Raji (cell line): ENCODE results near the gene PKD1L1.

Experiments
- POLR2A ChIP-seq: IDR thresholded peaks from 2 replicates; pipeline ENCODE4 v1.6.1; 2011; ENCODE audit warnings: low read depth, low read length, control low read depth; ENCODE audit not compliant: insufficient read depth

The PKD1L1 gene

GRCh38 chr7:47875998-47876744, 72.1 kb downstream of the PKD1L1 start:
- TF ChIP-seq POLR2A = no peak

DNA sequence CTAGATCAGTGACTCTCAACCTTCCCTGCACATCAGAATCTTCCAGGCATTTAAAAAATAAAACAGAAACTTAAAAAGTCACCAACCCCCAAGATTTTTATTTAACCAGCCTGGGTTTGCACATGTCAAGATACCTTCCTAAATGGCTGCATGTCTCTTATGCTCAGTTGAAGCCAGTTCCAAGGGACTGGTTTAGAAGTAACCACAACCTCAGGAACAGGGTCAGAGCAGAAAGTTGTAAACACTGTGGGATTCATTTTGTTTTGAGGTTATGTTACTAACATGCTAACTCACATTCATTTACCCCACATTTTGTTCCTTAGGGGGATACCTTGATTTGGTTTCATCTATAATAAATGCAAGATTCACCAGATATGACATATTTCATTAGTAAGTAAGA, 72.9 kb downstream of the PKD1L1 start:
- no peak for TF ChIP-seq POLR2A

- TF ChIP-seq POLR2A = no peak
Observed at GRCh38 chr7:47873762-47874161, 74.5 kb downstream of the PKD1L1 start.

GRCh38 chr7:47867286-47867685, 81.0 kb downstream of the PKD1L1 start:
- no peak for TF ChIP-seq POLR2A

DNA sequence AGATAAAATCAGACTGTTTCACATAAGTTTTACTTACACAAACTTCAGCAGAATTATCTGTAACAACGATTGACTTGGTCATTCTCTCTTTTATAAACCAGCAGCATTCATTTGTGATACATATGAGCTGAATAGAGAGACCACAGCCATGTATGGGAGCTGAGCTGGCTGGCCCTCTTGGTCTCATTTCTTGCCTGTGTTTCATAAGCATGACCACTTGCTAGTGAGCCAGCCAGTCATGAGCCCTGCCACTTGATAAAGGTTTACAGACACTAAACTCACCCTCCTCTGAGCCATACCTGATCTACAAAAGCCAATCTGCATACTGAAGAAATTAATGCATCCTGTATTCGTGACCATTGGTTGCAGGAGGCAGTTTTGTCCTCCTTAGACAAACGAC, 82.1 kb downstream of the PKD1L1 start:
- no peak for TF ChIP-seq POLR2A

DNA sequence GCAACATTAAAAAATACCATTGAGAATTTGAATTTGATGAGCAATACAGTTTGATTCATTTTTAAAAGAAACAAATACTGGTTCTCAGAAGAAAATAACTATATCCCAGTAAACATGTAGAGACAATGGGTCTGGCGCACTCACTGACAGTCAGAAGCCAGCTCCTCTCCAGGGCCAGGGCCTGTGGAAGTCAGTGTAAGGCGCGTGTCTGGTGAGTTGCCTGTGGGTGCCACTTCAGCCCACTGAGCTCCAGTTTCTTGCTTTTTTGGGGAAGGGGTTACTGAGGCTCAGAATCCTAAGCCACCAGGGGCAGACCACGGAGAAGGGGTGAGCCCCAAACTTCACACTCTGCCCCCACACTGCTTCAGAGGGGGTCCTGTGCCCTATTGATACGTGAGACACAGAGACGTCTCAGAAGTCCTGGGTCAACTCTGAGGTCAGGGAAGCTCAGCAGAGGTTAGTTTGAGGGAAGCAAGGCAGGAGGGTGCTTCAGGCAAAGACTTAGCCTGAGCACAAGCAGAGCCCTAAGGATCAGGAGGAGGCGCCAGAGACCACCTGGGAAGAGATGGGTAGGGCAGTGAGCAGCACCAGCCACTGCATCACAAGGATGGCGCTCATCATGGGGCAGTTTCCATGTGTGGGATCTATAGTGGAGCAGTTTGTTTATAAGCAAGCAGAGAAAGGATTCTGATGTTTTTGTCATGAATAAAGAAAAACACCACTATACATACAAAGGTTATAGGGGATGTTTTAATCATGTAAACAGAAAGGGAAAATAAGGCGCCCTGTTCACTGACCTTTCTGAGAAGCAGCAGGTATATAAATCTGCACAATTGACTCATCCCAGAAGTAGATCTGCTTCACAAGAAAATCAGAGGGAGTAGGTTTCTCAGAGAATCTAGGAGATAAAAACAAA, 95.7 kb downstream of the PKD1L1 start:
- no peak for TF ChIP-seq POLR2A

- TF ChIP-seq POLR2A = no peak
Observed at GRCh38 chr7:47847207-47847606, 101.1 kb downstream of the PKD1L1 start.

DNA sequence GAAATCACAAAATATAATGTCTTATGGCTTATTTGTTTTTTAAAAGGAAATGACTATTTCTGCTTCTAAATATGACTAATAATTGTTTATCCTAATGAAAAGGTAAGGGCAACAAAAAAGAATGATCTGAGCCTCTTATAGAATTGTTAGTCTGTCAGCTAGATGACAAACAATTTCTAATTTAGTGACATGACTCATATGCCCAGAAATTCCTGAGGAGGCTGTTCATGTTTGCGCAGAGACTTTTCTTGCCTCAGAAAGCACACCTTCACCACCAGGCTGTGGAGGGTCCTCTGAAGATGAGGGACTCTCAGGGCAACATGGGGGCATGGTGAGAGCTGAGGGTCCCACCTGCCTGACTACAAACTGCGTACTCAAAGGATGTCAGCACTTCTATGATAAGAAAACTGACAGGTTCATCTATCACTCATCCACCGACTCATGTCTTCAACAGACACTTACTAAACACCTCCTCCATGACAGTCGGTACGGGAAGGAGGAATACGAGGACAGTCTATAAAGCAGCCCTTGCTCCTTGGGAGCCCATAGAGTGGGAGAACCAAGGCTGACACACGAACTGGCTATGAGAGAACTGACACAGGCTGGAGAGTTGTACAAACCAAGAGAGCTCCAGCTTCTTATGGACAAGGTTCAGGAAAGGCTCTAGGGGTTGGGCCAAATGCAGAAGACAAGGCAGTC, 102.0 kb downstream of the PKD1L1 start:
- TF ChIP-seq POLR2A = no peak

- no peak for TF ChIP-seq POLR2A
Observed at GRCh38 chr7:47844311-47844710, 104.0 kb downstream of the PKD1L1 start.

GRCh38 chr7:47843291-47843690, 105.0 kb downstream of the PKD1L1 start:
- TF ChIP-seq POLR2A = no peak

- no peak for TF ChIP-seq POLR2A
Observed at GRCh38 chr7:47839381-47839780, 108.9 kb downstream of the PKD1L1 start.

DNA sequence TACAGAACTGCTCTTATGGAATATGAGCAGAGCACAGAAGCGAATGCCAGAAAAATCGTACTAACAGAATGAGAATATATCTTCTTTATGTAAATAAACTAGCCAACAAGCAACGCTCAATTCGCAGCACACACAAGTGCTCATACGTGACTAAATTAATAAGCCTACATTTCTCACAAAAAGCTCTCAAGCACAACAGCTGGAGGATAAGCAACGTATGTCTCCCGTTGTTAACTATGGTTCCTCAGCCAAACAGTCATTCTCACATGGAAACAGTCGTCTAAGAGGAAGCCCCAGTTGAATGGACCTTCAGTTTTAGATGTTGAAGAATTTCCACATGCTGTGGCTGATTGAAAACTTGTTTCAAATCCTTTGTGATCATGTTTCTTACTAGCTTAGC, 110.4 kb downstream of the PKD1L1 start:
- TF ChIP-seq POLR2A = no peak

DNA sequence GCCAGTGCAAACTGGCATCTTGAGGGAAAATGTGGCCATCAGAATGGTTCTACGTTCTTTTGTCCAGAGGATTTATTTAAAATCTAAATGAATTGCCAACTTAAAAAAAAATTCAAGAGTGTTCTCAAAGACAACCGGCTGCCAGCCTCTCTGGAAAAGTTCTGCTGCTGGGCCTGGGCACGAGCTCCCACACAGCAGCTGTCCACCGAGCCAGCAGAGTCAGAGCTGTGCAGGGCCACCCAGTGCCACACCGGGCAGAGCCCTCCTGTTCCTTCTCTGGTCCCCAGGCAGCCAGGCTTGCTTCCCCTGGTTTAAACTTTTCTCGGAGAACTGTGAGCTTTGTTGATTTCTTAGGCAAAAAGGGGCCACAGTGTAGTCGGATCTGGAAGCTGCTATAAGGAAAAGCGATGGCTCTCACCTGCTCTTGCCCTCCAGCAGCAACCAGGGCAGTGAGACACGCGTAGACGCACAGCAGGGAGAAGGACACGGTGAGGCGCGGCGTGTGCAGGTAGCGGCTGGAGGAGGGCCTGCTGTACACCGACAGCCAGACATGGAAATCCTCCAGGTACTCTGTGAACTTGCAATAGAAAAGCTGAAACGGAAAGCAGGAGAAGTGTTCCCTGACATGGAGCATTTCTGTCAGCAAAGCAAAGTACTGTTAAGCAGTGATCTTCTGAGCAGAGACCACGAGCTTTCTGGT, 111.6 kb downstream of the PKD1L1 start:
- no peak for TF ChIP-seq POLR2A

DNA sequence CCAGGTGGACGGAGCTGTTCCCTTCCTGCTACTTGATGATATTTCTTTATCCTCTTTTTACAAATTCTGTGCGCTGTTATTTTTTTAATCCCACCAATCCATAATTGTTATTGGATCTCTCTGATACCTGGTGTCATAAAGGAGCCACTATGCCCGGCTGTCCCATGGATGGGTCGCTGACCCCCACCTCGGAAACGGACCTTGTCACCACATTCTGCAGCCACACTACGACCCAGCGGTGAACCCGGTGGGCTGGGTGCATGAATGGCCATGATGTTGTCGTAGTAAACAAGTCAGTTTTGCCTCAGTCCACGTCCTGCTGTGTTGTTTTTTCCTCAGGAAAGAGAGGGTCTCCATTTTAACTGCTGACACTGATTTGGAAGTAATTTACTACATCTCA, 112.2 kb downstream of the PKD1L1 start:
- TF ChIP-seq POLR2A = no peak

DNA sequence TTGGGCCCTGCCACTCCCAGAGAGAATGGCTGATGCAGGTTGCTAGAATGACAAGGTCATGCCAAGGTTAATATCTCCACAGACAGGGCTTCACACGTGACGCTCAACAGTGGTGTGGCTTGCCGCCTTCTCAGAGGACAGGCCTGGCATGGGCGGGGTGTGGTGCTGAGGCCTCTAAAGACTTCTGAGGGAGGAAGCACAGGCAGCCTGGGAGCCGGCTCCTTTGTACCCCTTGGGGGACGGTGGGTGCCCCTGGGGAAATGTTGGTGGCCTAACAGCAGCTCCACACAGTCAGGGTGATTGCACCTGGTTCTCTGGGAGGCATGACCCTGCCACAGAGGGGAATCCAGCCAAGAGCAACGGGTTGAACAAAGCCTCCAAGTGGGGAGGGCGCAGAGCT, 115.1 kb downstream of the PKD1L1 start:
- no peak for TF ChIP-seq POLR2A
